HepG2 (cell line): Measurements from ENCODE around the gene AP1M2. TPM values are rescaled to one million over a fixed set of nuclear protein-coding genes. Genes with fewer than 3 reads are reported as not detected.
A peak's percentile ranks its signal among the peaks of the same experiment; 100 is the strongest.

Experiments
- ATAC-seq: fragments of 200-7000 bp; cut with Tn5 transposase; 3 replicates; pipeline ENCODE4 v1.9.1; 2020; ENCODE audit warnings: mild to moderate bottlenecking, moderate library complexity
- BruUV-seq: library from RNA; stranded (reverse); fragments of 400-500 nt; replicated peaks from 2 replicates; lab custom pipeline; 2021; lab: Mats Ljungman, UMichigan
- CTCF ChIA-PET: fragments of 300-600 bp; formaldehyde crosslinking; extraction: SDS; loops from one replicate; lab custom pipeline; 2021; ENCODE audit warnings: low total read pairs, inconsistent platforms, low intra/inter-chr PET ratio; lab: Yijun Ruan, JAX
- POLR2A ChIA-PET: fragments of 350-600 bp; sonication (Branson Sonifier 250); formaldehyde crosslinking; loops from one replicate; lab custom pipeline; 2020; ENCODE audit warnings: antibody characterized with exemption, inconsistent platforms; lab: Yijun Ruan, JAX
- DNase-seq: peaks from one replicate; pipeline ENCODE4 v3.0.0-alpha.2; 2015; ENCODE audit warnings: low spot score
- FAIRE-seq: peaks from 3 replicates; lab custom pipeline; 2011; peaks lifted over from hg19 to GRCh38; lab: Jason Lieb, UNC
- H2AFZ ChIP-seq: one replicate; pipeline ENCODE4 v1.6.1; 2011; ENCODE audit warnings: low read length, inconsistent platforms
- H3K27ac ChIP-seq: fragments of 300-600 bp; 3 replicates; pipeline ENCODE4 v1.8.0; 2011; ENCODE audit warnings: mixed run types, mild to moderate bottlenecking, mixed read lengths, low read length, inconsistent platforms; ENCODE audit not compliant: insufficient read depth; ENCODE audit errors: extremely low read length
- H3K27me3 ChIP-seq, 2 experiments: fragments of 200-600 bp in 1 of 2; 2 replicates in 1 of 2; 3 replicates in 1 of 2; pipeline versions ENCODE4 v1.6.0 to v1.8.0; 2011; ENCODE audit warnings: low read length in 2 of 2, mild to moderate bottlenecking in 2 of 2, moderate library complexity in 2 of 2, inconsistent platforms in 1 of 2; ENCODE audit not compliant: insufficient read depth in 2 of 2, control insufficient read depth in 1 of 2
- H3K36me3 ChIP-seq, 2 experiments: fragments of 200-600 bp in 1 of 2; replicated peaks in 1 of 2; 2 replicates in 1 of 2; 3 replicates in 1 of 2; pipeline versions ENCODE4 v1.5.1 to v1.8.0; 2011; ENCODE audit warnings: low read length in 2 of 2, inconsistent platforms in 1 of 2; ENCODE audit not compliant: insufficient read depth in 2 of 2, control insufficient read depth in 1 of 2
- H3K4me1 ChIP-seq: 2 replicates; pipeline ENCODE4 v1.5.1; 2012; ENCODE audit warnings: low read length, inconsistent platforms; ENCODE audit not compliant: insufficient read depth
- H3K4me2 ChIP-seq: 2 replicates; pipeline ENCODE4 v1.6.0; 2011; ENCODE audit warnings: low read depth, low read length, inconsistent platforms
- H3K4me3 ChIP-seq, 3 experiments: fragments of 200-600 bp in 1 of 3; sonication (generic), shearing (Covaris generic) in 1 of 3; replicated peaks in 1 of 3; 2 replicates each; pipeline ENCODE4 v1.5.1; 2011 to 2016; ENCODE audit warnings: low read length in 3 of 3, inconsistent platforms in 2 of 3, low read depth in 2 of 3, mild to moderate bottlenecking in 2 of 3, control low read depth in 1 of 3, mixed read lengths in 1 of 3; ENCODE audit not compliant: insufficient read depth in 1 of 3
- H3K79me2 ChIP-seq: one replicate; pipeline ENCODE4 v1.6.1; 2011; ENCODE audit warnings: low read length, inconsistent platforms; ENCODE audit not compliant: insufficient read depth
- H3K9ac ChIP-seq: 2 replicates; pipeline ENCODE4 v1.6.0; 2011; ENCODE audit warnings: mild to moderate bottlenecking, low read depth, low read length, inconsistent platforms; ENCODE audit not compliant: insufficient read depth
- H3K9me3 ChIP-seq: 2 replicates; pipeline ENCODE4 v1.5.1; 2012; ENCODE audit warnings: mild to moderate bottlenecking, low read length
- H4K20me1 ChIP-seq: 2 replicates; pipeline ENCODE4 v1.6.0; 2011; ENCODE audit warnings: inconsistent platforms, mild to moderate bottlenecking, low read length, moderate library complexity; ENCODE audit not compliant: insufficient read depth
- HNF4A ChIP-seq: sonication (generic); formaldehyde crosslinking; IDR thresholded peaks from 2 replicates; pipeline ENCODE4 v1.4.0; 2020; ENCODE audit warnings: missing genetic modification reagents
- SMC3 ChIP-seq: IDR thresholded peaks from 2 replicates; pipeline ENCODE4 v1.6.1; 2011; ENCODE audit warnings: low read length, improper control_type of control experiment
- ZBTB33 ChIP-seq: sonication (generic); formaldehyde crosslinking; IDR thresholded peaks from 2 replicates; pipeline ENCODE4 v1.4.0; 2020; ENCODE audit warnings: missing genetic modification reagents
- ZNF10 ChIP-seq: sonication (generic); formaldehyde crosslinking; IDR thresholded peaks from 2 replicates; pipeline ENCODE4 v1.4.0; 2020; ENCODE audit warnings: mild to moderate bottlenecking, low read depth, missing genetic modification reagents, borderline replicate concordance
- ZNF263 ChIP-seq: sonication (generic); formaldehyde crosslinking; IDR thresholded peaks from 2 replicates; pipeline ENCODE4 v1.4.0; 2020; ENCODE audit warnings: missing genetic modification reagents
- WGBS: methylation state at CpG from one replicate; pipeline ENCODE4 v1.1.6; 2017; ENCODE audit warnings: low lambda C conversion rate; 5-methylcytosine and 5-hydroxymethylcytosine counted together
- in situ Hi-C: cut with HindIII; loops from 2 replicates; pipeline ENCODE4 v1.10.0; 2017; ENCODE audit warnings: low pct_unique_long_range_greater_than_20kb; ENCODE audit not compliant: extremely low pct_ligation_motif_present
- intact Hi-C: fragments of 100-400 bp; cut with micrococcal nuclease; formaldehyde crosslinking; loops from one replicate; pipeline ENCODE4 v1.10.0; 2022; ENCODE audit not compliant: unreplicated experiment
- polyA plus RNA-seq, 8 experiments: library from polyadenylated mRNA; depleted of rRNA in 3 of 8; stranded (reverse) in 7 of 8; unstranded in 1 of 8; fragments of >200 nt; fragmentation: Illumina TruSeq in 4 of 8; extraction: Trizol in 4 of 8; gene quantifications; 2 replicates each; pipeline versions ENCODE4 v1.2.1 to v1.2.3, GENCODE V29; 2011 to 2016; ENCODE audit warnings: low read depth in 4 of 8, missing spikeins in 1 of 8, mixed read lengths in 1 of 8; ENCODE audit not compliant: insufficient read depth in 1 of 8
- total RNA-seq, 5 experiments: library from RNA; depleted of rRNA; stranded (reverse); fragments of >200 nt; fragmentation: Illumina TruSeq; extraction: Trizol; gene quantifications; 2 replicates each; pipeline ENCODE4 v1.2.3, GENCODE V29; 2016; ENCODE audit warnings: low read depth in 1 of 5
- TF ChIP-seq, protein P1 (sequence below): sonication (generic); formaldehyde crosslinking; IDR thresholded peaks from 2 replicates; pipeline ENCODE4 v1.5.0; 2020; ENCODE audit warnings: mild to moderate bottlenecking, missing genetic modification reagents, moderate library complexity

The AP1M2 gene
- total and polyA plus RNA-seq, 2 of the 13 experiments (the other 11 are each of a cell fraction or from before 2014, with no cell fraction given) = 6.3 to 76.8 TPM

DNA sequence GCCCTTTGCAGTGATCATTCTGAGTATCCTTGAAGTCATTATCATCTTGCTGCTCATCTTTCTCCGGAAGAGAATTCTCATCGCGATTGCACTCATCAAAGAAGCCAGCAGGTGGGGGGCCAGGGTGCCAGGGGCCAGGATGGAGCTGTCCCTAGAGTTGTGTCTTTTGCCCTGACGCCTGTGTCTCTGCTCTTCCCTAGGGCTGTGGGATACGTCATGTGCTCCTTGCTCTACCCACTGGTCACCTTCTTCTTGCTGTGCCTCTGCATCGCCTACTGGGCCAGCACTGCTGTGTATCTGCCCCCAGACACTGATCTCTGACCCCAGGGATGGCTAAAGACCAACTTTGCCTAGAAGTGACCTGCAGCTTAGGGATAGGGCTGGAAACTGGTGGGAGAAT, 47.9 kb upstream of the AP1M2 start:
- FAIRE-seq (no peak), ATAC-seq (peak; percentile 67), DNase-seq (no peak)
- Histone ChIP-seq H3K4me1 (peaks cover 34% of the 10 kb centered on the region), H2AFZ (no peak overlapping the region), H4K20me1 (no peaks in the 10 kb centered on the region), H3K27me3 (no peaks in the 10 kb centered on the region), H3K4me2 (no peak overlapping the region), H3K9ac (no peak overlapping the region), H3K9me3 (no peaks in the 10 kb centered on the region), H3K27ac (no peak overlapping the region), H3K36me3 (no peaks in the 10 kb centered on the region), H3K79me2 (no peaks in the 10 kb centered on the region), H3K4me3 (no peak overlapping the region)
- BruUV-seq = no TSS peak
- in situ Hi-C loops (no loop called here), intact Hi-C loops (no loop called here)
- ChIA-PET CTCF (interaction anchor here (0.6 kb wide), 1 partner anchor 9 kb away, joined by 3 read pairs; no protein-coding TSS in a partner anchor), POLR2A (no interaction called here)
- TF ChIP-seq ZBTB33 (CRISPR knock-in tag) = peak; percentile 65
- TF ChIP-seq ZNF263 (CRISPR knock-in tag) = no peak
- TF ChIP-seq, protein P1, sequence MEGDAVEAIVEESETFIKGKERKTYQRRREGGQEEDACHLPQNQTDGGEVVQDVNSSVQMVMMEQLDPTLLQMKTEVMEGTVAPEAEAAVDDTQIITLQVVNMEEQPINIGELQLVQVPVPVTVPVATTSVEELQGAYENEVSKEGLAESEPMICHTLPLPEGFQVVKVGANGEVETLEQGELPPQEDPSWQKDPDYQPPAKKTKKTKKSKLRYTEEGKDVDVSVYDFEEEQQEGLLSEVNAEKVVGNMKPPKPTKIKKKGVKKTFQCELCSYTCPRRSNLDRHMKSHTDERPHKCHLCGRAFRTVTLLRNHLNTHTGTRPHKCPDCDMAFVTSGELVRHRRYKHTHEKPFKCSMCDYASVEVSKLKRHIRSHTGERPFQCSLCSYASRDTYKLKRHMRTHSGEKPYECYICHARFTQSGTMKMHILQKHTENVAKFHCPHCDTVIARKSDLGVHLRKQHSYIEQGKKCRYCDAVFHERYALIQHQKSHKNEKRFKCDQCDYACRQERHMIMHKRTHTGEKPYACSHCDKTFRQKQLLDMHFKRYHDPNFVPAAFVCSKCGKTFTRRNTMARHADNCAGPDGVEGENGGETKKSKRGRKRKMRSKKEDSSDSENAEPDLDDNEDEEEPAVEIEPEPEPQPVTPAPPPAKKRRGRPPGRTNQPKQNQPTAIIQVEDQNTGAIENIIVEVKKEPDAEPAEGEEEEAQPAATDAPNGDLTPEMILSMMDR (CRISPR knock-in tag) = 0 out of 2 replicates have a peak, but pooled peaks have one; percentile 9
- 0 out of 2 replicates have a peak, but pooled peaks have one; percentile 12 for TF ChIP-seq HNF4A (CRISPR knock-in tag)
- TF ChIP-seq SMC3 = peak; percentile 17; the same call in 1 of the 2 replicates
- no peak for TF ChIP-seq ZNF10
- WGBS = 73% methylated on average over 6 of the region's 6 CpGs
